Cardiac septum (tissue), 1 donor: ENCODE results near the gene PGLYRP3. TPM values are rescaled to one million over a fixed set of nuclear protein-coding genes. Genes with fewer than 3 reads are reported as not detected.
A peak's percentile ranks its signal among the peaks of the same experiment; 100 is the strongest.

Experiments
- DNase-seq: peaks from one replicate; pipeline ENCODE4 v3.0.0-alpha.2; 2020; ENCODE audit warnings: low spot score
- intact Hi-C: fragments of 100-400 bp; cut with DNase I; formaldehyde crosslinking; loops from one replicate; pipeline ENCODE4 v1.14.0; 2022
- long read RNA-seq: library from polyadenylated mRNA; unstranded; transcript quantifications from one replicate; pipeline ENCODE4 v2.0.0, GENCODE V29; 2021
- total RNA-seq: library from RNA; stranded (reverse); fragmentation: NEBNext Ultra II Directional; extraction: Animal tissue kit (Norgen Biotek cat#: 25700); gene quantifications from one replicate; pipeline ENCODE4 v1.2.1, GENCODE V29; 2021
- donor health status: DM: no; HTN: no; CAD: no.

The PGLYRP3 gene, protein sequence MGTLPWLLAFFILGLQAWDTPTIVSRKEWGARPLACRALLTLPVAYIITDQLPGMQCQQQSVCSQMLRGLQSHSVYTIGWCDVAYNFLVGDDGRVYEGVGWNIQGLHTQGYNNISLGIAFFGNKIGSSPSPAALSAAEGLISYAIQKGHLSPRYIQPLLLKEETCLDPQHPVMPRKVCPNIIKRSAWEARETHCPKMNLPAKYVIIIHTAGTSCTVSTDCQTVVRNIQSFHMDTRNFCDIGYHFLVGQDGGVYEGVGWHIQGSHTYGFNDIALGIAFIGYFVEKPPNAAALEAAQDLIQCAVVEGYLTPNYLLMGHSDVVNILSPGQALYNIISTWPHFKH
- total RNA-seq: not detected
- long read RNA-seq: 0 reads

DNA sequence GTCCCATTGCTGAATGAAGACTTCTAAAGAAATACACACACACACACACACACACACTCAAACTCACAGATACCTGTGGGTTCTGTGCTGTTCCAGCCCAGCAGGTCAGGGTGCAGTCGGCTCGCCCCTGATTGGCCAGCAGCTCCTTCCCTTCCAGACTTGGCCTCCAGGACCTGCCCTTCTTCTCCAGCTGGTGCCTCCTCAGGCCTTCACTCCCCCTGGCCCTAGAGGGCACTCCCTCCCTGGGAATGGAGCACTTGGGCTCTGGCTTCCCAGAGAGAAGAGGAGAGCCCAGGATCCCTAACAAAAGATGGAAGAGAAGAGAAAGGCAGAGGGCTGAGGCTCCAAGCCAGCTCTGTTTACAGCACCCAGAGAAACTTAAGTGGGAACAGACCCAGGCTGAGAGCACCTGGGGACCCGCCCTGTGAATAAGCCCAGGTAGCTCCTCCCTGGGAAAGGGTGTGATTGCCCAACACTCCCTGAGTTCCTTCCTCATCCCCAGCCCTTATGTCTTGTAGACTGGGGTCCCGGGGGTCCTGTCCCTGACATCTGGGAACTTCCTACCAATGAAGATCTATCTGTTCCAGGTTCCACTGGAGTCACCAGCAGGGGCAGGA, at the start of gene PGLYRP3:
Gene PGLYRP3 (minus strand): TSS at position 383 of the 617 bp plus-strand sequence. CDS start 2,287 bp downstream, outside the sequence.
- intact Hi-C loops: no loop called here
- no peak for DNase-seq

GRCh38 chr1:153362187-153362775, 49.5 kb upstream of the PGLYRP3 start:
- DNase-seq: no peak
- intact Hi-C loops: no loop called here

GRCh38 chr1:153361480-153362109, 48.8 kb upstream of the PGLYRP3 start:
- intact Hi-C loops: no loop called here
- DNase-seq: no peak

- intact Hi-C loops: no loop called here
- no peak for DNase-seq
Observed at GRCh38 chr1:153360592-153361479, 48.1 kb upstream of the PGLYRP3 start.

DNA sequence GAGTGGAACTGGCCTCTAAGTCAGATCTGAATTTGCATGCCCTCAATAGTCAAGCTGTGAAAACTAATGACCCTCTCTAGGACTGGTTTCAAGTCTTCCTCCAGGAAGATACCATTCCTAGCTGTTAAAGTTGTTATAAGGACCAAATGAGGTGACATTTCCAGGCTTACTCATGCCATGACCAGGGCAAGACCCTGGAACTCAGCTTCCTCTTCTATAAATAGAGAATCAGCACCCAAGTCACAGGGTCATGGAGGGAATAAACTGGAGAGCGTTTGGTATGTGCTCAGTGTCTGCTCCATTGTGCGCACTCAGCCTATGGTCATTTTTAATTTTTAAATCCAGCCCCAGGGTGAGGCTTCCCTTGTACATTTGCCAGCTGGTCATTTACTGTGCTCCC, 47.4 kb upstream of the PGLYRP3 start:
- DNase-seq: no peak
- intact Hi-C loops: no loop called here

- no peak for DNase-seq
- intact Hi-C loops: no loop called here
Observed at GRCh38 chr1:153359241-153359640, 46.5 kb upstream of the PGLYRP3 start.

GRCh38 chr1:153358691-153358975, 45.9 kb upstream of the PGLYRP3 start:
- DNase-seq: no peak
- intact Hi-C loops: no loop called here

GRCh38 chr1:153357853-153358690, 45.3 kb upstream of the PGLYRP3 start, which contains the start of gene S100A9:
S100A9 (plus strand) TSS chr1:153357854; CDS start chr1:153358284, 430 bp downstream.
- intact Hi-C loops: no loop called here

DNA sequence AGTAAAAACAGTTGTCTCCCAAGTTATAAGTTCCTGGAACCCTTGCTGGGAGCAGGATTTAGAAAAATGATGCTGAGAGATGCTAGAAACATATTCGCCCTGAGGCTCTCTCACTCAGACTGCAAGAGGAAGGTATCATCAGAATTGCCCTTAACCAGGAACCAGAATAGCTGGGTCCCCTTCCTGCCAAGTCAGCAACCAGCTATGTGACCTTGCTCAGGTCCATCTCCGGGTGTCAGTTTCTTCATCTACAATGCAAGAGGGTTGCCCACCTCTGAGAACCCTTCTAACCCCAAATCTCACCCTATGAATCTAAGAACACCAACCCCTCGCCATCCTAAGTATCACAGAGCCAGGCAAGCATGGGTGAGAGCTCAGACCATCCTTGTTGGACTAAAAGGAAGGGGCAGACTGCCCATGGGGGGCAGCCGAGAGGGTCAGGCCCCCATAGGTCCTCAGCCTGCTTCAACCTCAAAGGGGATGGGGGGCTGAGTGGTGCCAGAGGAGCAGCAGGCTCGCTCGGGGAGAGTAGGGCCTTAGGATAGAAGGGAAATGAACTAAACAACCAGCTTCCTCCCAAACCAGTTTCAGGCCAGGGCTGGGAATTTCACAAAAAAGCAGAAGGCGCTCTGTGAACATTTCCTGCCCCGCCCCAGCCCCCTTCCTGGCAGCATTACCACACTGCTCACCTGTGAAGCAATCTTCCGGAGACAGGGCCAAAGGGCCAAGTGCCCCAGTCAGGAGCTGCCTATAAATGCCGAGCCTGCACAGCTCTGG, 44.5 kb upstream of the PGLYRP3 start:
- intact Hi-C loops: no loop called here
- DNase-seq: peak; percentile 94

More at GRCh38 chr1:153357853-153358690, 45.3 kb upstream of the PGLYRP3 start, which contains the start of gene S100A9:
- DNase-seq: no peak

DNA sequence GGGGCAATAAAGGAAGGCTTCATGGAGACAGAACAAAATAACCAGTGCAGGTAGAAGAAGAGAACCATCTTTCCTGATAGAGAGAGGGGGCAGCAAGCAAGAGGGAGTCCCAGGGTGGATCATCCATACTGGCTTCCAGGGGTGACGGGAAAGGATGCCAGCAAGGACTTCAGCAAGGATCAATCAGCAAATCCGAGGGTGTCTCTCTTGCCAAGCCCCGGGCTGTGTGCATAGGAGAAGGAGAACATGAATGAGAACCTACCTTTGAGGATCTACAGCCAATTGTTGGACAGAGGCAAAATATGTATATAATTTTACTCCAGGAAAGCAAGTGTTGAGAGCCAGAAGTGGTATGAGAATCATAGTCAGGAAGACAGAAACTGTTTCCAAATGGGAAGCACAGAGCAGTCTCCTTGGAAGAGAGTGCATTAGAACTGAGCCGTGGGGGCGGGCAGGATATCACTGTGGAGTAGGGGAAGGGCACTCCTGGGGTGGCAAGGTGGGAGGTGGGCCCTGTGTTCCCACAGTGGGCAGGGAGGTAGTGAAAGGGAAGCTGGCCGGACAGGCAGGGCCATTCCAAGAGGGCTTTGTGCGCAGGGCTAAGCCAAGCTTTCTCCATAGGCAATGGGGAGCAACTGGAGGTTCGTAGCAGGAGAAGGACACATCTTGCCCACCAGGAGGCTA, 43.8 kb upstream of the PGLYRP3 start:
- intact Hi-C loops: no loop called here

GRCh38 chr1:153355445-153356071, 42.8 kb upstream of the PGLYRP3 start:
- DNase-seq: peak; percentile 93
- intact Hi-C loops: loop anchor here (1.0 kb wide), 1 partner anchor 140 kb away; no protein-coding TSS in a partner anchor

More for the DNA sequence above, 43.8 kb upstream of the PGLYRP3 start:
- DNase-seq: no peak

- intact Hi-C loops: loop anchor here (1.0 to 5.0 kb wide), 2 partner anchors 141 to 213 kb away; partner anchors contain the start of gene S100A2
- DNase-seq: no peak
Observed at GRCh38 chr1:153354515-153355193, 41.9 kb upstream of the PGLYRP3 start.

- DNase-seq: no peak
- intact Hi-C loops: loop anchor here (5.0 kb wide), 1 partner anchor 214 kb away; the partner anchor contains the start of gene S100A2
Observed at GRCh38 chr1:153353226-153353947, 40.6 kb upstream of the PGLYRP3 start.

DNA sequence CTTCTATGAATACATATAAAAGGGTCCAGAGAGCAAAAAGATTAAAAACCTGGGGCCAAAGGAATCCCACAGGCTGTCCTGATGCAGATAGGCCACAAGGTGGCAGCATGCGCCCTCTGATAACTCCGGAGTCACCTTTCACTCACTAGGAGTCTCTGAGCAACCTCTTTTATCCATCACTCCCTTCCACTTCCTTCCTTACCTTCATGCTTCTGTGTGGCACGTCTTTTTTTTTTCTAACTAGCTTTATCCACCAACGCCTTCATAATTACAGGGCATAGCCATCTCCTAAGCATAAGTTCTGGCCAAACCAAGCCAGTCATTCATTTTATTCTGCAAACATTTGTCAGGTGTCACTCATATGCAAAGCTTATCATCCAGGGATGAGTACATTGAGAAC, 39.8 kb upstream of the PGLYRP3 start:
- DNase-seq: no peak
- intact Hi-C loops: loop anchor here (5.0 kb wide), 1 partner anchor 215 kb away; the partner anchor contains the start of gene S100A2

DNA sequence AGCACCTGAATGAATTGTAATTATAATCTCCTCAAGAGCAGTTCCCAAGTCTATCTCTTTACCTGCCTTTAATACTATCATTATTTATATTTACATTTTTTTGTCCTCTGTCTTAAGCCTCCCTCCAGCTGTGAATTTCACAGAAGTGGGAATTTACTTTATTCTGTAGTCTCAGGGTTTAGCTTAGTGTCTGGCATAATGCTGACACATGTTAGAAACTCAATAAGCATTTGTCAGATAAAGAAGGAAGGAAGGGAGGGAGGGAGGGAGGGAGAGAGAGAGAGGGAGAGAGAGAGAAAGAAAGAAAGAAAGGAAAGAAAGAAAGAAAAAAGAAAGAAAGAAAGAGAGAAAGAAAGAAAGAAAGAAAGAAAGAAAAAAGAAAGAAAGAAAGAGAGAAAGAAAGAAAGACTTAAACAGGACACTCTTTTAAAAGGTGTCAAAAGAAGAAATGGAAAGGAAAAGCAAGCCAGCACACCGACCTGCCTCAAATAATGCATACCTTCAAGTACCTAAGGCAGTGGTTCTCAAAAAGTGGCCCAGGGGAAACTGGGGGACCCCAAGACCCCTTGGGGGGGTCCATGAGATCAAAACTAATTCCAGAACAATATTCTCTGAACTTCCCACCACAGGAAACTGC, 37.7 kb upstream of the PGLYRP3 start:
- intact Hi-C loops: loop anchor here (5.0 kb wide), 1 partner anchor 217 kb away; the partner anchor contains the start of gene S100A2
- no peak for DNase-seq
